ENCODE data around the gene HOPX. TPM values are rescaled to one million over a fixed set of nuclear protein-coding genes. Genes with fewer than 3 reads are reported as not detected.

The HOPX gene
- total RNA-seq, 1 experiment from 2014 or later = not detected

GRCh38 chr4:56626963-56627362 lies 54.1 kb downstream of the HOPX start:
- H3K23me2 ChIP-seq (ENCODE audit: insufficient read length, low read depth, low read length, poor library complexity, severe bottlenecking) = no peaks in the 10 kb centered on the region
- no peak overlapping the region for H3K27ac ChIP-seq (ENCODE audit: insufficient read length, low read depth, low read length)
- H4K8ac ChIP-seq (replicated peaks; ENCODE audit: insufficient read length, low read depth, low read length) = no peak overlapping the region
- no peaks in the 10 kb centered on the region for H3K4me1 Mint-ChIP-seq
- no peaks in the 10 kb centered on the region for H3K27me3 ChIP-seq (ENCODE audit: insufficient read depth, low read length)
- no peak overlapping the region for H4K91ac ChIP-seq (ENCODE audit: insufficient read length, low read depth, low read length)
- no peaks in the 10 kb centered on the region for H3K9me3 ChIP-seq (ENCODE audit: control insufficient read depth, low read depth, low read length)
- H2AK5ac ChIP-seq (ENCODE audit: insufficient read length, low read length) = no peak overlapping the region
- H3K4me1 ChIP-seq (ENCODE audit: insufficient read depth, low read length) = no peaks in the 10 kb centered on the region
- no peak overlapping the region for H3K23ac ChIP-seq (ENCODE audit: insufficient read length, low read depth, low read length)
- H3K14ac ChIP-seq (ENCODE audit: insufficient read depth, low read length) = no peak overlapping the region
- H4K5ac ChIP-seq (ENCODE audit: insufficient read length, low read depth, low read length) = no peak overlapping the region
- peaks cover 10 to 27% (median 25%) of the 10 kb centered on the region in 3 experiments for H3K36me3 Mint-ChIP-seq (ENCODE audit: insufficient read depth in 1 of 3, low read depth in 3 of 3)
- no peak for DNase-seq
- H3K79me1 ChIP-seq (ENCODE audit: insufficient read depth, low read depth, low read length, poor library complexity, severe bottlenecking) = no peaks in the 10 kb centered on the region
- no peak overlapping the region for H2BK15ac ChIP-seq (ENCODE audit: low read depth, low read length)
- peaks cover 34% of the 10 kb centered on the region for H3K27me3 Mint-ChIP-seq (ENCODE audit: low read depth)
- no peak overlapping the region for H3K56ac ChIP-seq (ENCODE audit: insufficient read length, low read depth, low read length)
- H3K18ac ChIP-seq (ENCODE audit: insufficient read length, low read depth, low read length) = no peak overlapping the region
- no peak overlapping the region for H2BK5ac ChIP-seq (ENCODE audit: insufficient read length, low read length)
- no peak overlapping the region for H3K4me3 Mint-ChIP-seq
- H3K9ac ChIP-seq (ENCODE audit: extremely low read depth, insufficient read length, low read length) = no peak overlapping the region
- TF ChIP-seq, protein P1, sequence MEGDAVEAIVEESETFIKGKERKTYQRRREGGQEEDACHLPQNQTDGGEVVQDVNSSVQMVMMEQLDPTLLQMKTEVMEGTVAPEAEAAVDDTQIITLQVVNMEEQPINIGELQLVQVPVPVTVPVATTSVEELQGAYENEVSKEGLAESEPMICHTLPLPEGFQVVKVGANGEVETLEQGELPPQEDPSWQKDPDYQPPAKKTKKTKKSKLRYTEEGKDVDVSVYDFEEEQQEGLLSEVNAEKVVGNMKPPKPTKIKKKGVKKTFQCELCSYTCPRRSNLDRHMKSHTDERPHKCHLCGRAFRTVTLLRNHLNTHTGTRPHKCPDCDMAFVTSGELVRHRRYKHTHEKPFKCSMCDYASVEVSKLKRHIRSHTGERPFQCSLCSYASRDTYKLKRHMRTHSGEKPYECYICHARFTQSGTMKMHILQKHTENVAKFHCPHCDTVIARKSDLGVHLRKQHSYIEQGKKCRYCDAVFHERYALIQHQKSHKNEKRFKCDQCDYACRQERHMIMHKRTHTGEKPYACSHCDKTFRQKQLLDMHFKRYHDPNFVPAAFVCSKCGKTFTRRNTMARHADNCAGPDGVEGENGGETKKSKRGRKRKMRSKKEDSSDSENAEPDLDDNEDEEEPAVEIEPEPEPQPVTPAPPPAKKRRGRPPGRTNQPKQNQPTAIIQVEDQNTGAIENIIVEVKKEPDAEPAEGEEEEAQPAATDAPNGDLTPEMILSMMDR (conservative IDR thresholded peaks at IDR 0.05) = 0 out of 3 replicates have a peak, but pooled peaks have one; percentile 11
- no peak overlapping the region for H3K4ac ChIP-seq (ENCODE audit: low read depth, low read length)
- no peak overlapping the region for H3K4me2 ChIP-seq (ENCODE audit: insufficient read depth, insufficient read length, low read length)
- H3T11ph ChIP-seq (ENCODE audit: low read length) = no peak overlapping the region
- H3K27ac Mint-ChIP-seq = no peak overlapping the region
- H4K20me1 ChIP-seq (ENCODE audit: control insufficient read depth, insufficient read depth, insufficient read length) = no peaks in the 10 kb centered on the region
- H2BK12ac ChIP-seq (ENCODE audit: insufficient read length, low read depth, low read length) = no peak overlapping the region
- no peaks in the 10 kb centered on the region for H3K79me2 ChIP-seq (ENCODE audit: insufficient read depth, low read length)
- H2BK20ac ChIP-seq (ENCODE audit: low read depth, low read length, poor library complexity, severe bottlenecking) = no peak overlapping the region
- peaks cover 35 to 41% of the 10 kb centered on the region in 2 experiments for H3K9me3 Mint-ChIP-seq
- no CpG with 5 or more reads among the region's 2 CpGs for WGBS (ENCODE audit: extremely low coverage, insufficient read length, low lambda C conversion rate)
- H2AFZ ChIP-seq (ENCODE audit: low read length) = no peak overlapping the region
- no peak overlapping the region for H2BK120ac ChIP-seq (ENCODE audit: low read depth, low read length, poor library complexity, severe bottlenecking)
